Muscle layer of colon (tissue), 2 donors: Measurements from ENCODE around the gene TEPSIN.

Experiments
- H3K27ac ChIP-seq: one replicate; pipeline ENCODE4 v1.7.0; 2013; ENCODE audit warnings: low read depth, mild to moderate bottlenecking, low read length, moderate library complexity
- H3K27me3 ChIP-seq, 2 donors: one replicate each; pipeline ENCODE4 v1.7.0; 2013; ENCODE audit warnings: low read length in 2 of 2, mild to moderate bottlenecking in 2 of 2; ENCODE audit not compliant: insufficient read depth in 2 of 2, control insufficient read depth in 1 of 2
- H3K36me3 ChIP-seq: one replicate; pipeline ENCODE4 v1.7.0; 2013; ENCODE audit warnings: mild to moderate bottlenecking, low read length; ENCODE audit not compliant: insufficient read depth
- H3K4me1 ChIP-seq: one replicate; pipeline ENCODE4 v1.7.0; 2013; ENCODE audit warnings: mild to moderate bottlenecking, low read length; ENCODE audit not compliant: insufficient read depth
- H3K4me3 ChIP-seq, 2 donors: one replicate each; pipeline ENCODE4 v1.7.0; 2013; ENCODE audit warnings: low read length in 2 of 2, low read depth in 1 of 2, mild to moderate bottlenecking in 1 of 2, moderate library complexity in 1 of 2
- H3K9ac ChIP-seq: one replicate; pipeline ENCODE4 v1.7.0; 2013; ENCODE audit warnings: low read length
- H3K9me3 ChIP-seq: one replicate; pipeline ENCODE4 v1.7.0; 2013; ENCODE audit warnings: mild to moderate bottlenecking, low read length
- donor health status: abdominal sarcoma.
- donor health status: Adenocarcinoma of cecum.

Gene TEPSIN

DNA sequence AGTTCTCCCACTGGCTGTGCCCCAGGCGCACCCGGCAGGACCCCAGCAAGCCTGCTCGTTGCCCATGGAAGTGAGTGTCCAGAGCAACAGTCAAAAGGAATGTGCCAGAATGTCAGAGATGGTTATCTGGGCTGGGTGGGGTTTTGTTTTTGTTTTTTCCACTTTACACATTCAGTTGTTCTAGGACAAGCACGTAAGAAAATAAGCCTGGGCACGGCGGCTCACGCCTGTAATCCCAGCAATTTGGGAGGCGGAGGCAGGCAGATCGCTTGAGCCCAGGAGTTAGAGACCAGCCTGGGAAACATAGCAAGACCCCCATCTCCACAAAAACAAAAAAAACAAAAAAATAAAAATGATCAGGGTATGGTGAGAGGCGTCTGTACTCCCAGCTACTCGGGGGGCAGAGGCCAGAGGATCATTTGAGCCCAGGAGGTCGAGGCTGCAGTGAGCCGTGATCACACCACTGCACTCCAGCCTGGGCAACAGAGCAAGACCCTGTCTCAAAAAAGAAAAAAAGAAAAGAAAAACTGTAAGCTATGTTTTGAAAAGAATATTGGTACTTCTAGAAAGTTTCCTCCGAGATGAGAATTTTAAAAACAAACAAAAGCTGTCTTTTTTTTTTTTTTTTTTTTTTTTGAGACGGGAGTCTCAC is 8.6 kb upstream of the TEPSIN start:
- H3K36me3 ChIP-seq: peaks cover 21% of the 10 kb centered on the region

DNA sequence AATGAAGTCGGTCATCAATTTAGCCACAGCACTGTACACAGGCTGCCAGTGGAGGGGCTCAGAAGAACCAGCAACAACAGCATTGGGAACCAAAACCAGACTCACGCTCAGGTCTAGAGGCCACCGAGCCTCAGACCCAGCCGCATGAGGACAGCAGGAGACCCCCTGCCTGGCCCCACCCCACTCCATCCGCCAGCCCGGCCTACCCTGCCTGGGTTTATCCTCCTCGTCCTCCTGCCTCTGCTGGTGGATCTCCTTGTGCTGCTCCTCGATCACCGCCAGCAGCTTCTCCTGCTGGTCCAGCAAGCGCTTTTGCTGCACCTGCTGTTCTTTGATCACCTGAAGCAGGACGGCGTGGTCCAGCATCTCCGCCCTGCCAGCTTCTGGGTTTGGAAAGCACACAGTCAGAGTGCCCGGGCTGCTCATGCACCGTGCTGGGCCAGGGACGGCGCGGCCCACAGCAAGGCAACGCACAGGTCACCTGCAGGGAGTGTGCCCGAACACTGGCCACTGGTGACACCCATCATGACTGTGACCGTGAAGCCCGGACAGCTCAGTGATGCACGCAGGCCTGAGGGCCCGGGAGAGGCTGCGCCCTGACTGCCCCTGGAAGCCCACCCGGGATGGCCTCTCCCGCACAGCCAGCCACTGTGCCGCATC is 8.0 kb upstream of the TEPSIN start:
- Histone ChIP-seq H3K27ac (no peak overlapping the region), H3K36me3 (peaks cover 14% of the 10 kb centered on the region), H3K9me3 (no peaks in the 10 kb centered on the region)

More for the DNA sequence above, 8.6 kb upstream of the TEPSIN start:
- H3K4me1 ChIP-seq: no peaks in the 10 kb centered on the region
- no peak overlapping the region for H3K27ac ChIP-seq
- no peak overlapping the region for H3K4me3 ChIP-seq
- no peaks in the 10 kb centered on the region for H3K27me3 ChIP-seq
- no peaks in the 10 kb centered on the region for H3K9me3 ChIP-seq
- no peak overlapping the region for H3K9ac ChIP-seq

DNA sequence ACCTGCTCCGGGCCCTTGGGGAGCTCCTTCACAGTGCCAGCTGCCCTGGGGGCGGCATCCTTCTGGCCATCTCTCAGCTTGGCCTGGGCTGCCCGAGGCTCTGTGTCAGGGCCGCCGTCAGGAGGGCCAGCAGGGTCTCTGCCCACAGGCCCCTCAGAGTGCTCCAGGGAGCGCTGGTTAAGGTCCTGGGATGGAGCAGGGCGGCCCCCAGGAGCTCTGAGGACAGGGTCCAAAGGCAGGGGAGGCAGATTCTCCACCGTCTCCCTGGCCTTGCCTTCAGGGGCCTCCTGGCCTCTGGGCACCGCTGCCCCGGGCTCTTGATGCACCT is 7.5 kb upstream of the TEPSIN start:
- Histone ChIP-seq H3K9ac (no peak overlapping the region), H3K9me3 (no peaks in the 10 kb centered on the region), H3K27ac (no peak overlapping the region), H3K36me3 (peaks cover 12% of the 10 kb centered on the region), H3K4me1 (no peaks in the 10 kb centered on the region), H3K27me3 (no peaks in the 10 kb centered on the region), H3K4me3 (no peak overlapping the region)

More for the DNA sequence above, 8.0 kb upstream of the TEPSIN start:
- no peaks in the 10 kb centered on the region for H3K4me1 ChIP-seq
- H3K9ac ChIP-seq: no peak overlapping the region
- no peaks in the 10 kb centered on the region for H3K27me3 ChIP-seq
- H3K4me3 ChIP-seq: no peak overlapping the region

DNA sequence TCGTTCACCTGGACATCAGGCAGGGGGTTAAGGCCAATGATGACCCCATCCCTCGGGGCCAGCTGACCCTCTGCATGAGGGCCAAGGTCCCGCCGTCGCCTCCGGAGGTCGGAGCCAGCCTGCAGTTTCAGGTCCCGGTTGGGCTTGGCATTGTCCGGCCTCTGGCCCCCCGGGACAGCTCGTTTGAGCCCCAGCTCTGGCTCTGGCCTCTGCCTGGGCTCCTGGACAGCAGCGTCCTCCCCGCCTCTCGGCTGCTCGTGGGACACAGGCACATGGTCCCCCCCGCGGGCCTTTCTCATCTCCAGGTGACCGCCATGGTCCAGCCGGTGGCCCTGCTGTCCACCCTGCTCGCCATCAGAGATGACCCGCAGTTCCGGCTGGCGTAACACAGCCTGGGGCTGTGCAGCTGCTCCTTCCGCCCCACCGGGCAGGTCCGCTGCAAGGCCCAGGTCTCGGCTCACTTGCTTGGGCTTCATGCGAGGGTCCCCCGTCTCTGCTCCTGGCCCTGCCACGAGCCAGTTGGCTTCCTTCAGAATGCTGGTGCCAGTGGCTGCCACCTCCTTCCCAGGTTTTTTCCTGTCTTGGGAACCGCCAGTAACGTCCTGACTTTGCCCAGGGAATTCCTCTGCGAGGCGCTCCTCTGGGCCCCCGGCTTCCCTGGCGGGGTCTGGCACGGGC is 6.9 kb upstream of the TEPSIN start:
- Histone ChIP-seq H3K4me3 (no peak overlapping the region), H3K27ac (no peak overlapping the region), H3K27me3 (no peaks in the 10 kb centered on the region), H3K4me1 (peaks cover 2% of the 10 kb centered on the region), H3K9ac (no peak overlapping the region), H3K9me3 (no peaks in the 10 kb centered on the region), H3K36me3 (peaks cover 7% of the 10 kb centered on the region)

DNA sequence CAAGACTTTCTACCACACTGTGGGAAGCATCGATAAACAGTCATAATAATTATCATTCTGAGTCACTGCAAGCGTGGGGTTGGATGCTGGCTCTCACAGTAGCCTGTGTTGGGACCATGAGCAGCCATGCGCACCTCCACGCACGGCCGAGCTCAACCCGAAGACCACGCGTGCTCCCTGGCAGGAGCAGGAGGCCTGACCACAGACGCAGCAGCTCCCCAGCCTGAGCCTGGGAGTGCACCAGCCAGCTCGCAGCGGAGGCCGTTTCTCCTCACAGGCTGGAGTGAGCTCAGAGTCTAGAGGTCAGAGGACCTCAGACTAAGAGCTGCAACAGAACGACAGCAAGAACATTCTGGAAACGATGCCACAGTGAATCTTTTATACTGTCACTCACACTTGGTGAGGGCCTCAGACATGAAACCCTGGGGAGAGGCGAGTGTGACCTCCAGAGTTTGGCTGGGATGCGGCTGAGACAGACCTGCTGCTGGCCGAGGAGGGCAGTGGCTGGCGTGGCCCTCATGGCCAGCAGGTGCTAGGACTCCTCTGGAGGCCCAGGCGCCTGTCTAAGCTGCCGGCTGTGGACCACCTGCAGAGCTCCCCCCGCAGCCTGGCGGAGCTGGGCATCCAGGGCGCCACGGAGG is 6.3 kb upstream of the TEPSIN start:
- Histone ChIP-seq H3K27me3 (no peaks in the 10 kb centered on the region), H3K9ac (no peak overlapping the region), H3K36me3 (peaks cover 4% of the 10 kb centered on the region), H3K4me1 (peaks cover 9% of the 10 kb centered on the region), H3K4me3 (no peak overlapping the region), H3K9me3 (no peaks in the 10 kb centered on the region), H3K27ac (no peak overlapping the region)

DNA sequence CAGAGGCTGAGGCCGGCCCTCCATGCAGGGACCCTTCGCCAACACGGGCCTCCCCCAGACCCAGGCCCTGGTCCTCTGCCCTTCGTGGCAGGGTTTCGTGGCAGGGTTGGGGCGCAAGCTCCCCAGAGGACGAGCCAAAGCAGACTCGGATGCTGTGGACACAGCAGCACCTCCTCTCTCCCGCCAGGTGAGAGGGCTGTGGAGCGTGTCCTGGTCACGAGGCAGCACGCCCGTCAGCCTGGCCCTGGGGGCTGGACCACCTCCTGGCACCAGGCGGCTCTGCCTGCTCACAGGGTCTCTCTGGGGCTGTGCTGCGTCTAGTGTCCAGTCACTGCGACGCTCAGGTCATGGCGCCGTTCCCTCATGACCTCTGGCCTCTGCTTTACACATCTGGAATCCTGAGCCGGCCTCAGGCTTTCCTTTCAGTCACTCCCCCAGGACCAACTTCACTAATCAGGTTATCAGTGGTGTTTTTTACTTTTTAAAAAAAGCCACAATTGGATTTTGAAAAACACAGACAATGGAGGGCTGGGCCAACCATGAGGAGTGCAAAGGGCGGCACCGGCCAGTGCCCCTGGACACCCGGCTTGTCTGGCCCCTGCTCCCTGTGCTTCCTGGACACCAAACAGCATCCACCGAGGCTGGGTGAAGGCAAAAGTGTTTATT is 5.6 kb upstream of the TEPSIN start:
- Histone ChIP-seq H3K4me3 (no peak overlapping the region), H3K9ac (no peak overlapping the region), H3K4me1 (peaks cover 13% of the 10 kb centered on the region), H3K36me3 (peaks cover 2% of the 10 kb centered on the region), H3K27me3 (no peaks in the 10 kb centered on the region), H3K27ac (no peak overlapping the region), H3K9me3 (no peaks in the 10 kb centered on the region)

DNA sequence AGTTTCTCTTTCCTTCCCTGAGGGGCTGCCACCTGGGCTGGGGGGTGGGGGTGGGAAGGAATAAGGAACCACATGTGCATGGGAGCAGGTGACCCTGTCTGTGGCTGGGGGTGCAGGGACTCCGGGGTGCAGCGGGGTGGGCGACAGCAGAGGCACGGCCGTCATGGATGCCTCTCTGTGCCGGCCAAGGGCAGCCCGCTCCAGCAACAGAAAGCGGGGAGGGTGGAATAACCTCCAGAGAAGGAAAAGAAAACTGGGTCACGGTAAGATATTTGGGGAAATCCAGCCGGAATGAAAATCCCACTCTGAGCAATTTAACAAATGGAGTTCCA is 4.4 kb upstream of the TEPSIN start:
- Histone ChIP-seq H3K27me3 (no peaks in the 10 kb centered on the region), H3K4me3 (no peak overlapping the region), H3K4me1 (peaks cover 15% of the 10 kb centered on the region), H3K27ac (no peak overlapping the region), H3K36me3 (no peaks in the 10 kb centered on the region), H3K9me3 (no peaks in the 10 kb centered on the region), H3K9ac (no peak overlapping the region)

DNA sequence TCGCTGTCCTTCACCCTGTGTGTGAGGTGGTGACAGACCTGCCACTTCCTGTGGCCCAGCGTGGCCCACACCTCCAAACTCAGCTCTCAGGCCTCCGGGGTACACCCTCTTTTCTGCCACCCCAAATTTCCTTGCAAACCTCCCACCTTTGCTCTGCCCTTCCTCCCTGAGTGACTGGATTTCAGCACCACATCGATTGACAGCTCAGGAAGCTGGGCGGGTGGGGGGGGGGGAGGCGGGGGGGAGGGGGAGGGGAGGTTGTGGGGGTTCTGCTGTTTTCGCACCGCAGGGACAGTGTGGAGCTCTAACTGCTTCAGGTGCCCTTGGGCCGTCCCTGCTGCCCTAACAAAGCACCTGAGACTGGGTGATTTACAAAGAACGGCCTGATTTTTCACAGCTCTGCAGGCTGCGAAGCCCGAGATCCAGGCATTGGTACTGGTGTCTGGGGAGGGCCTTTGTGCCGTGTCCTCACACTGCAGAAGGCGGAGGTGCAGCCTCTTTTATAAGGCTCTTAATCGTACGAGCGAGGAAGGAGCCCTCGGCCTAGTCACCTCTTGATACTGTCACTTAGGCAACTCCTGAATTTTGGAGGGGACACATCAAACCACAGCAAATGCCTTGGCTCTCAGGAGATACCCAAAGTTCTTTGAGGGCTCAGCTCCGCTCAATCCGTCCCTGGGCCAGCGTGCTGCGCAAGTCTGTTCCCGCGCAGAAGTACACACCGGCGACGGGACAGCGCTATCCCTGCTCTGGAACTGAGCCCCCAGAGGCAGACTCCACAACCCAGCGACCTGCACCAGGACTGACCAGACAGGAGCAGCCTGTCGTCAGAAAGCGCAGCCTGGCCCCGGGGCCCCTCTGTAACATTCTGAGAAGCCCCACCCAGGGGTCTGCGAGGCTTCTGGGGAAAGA is 3.8 kb upstream of the TEPSIN start:
- no peaks in the 10 kb centered on the region for H3K27me3 ChIP-seq
- no peak overlapping the region for H3K27ac ChIP-seq
- no peaks in the 10 kb centered on the region for H3K36me3 ChIP-seq

DNA sequence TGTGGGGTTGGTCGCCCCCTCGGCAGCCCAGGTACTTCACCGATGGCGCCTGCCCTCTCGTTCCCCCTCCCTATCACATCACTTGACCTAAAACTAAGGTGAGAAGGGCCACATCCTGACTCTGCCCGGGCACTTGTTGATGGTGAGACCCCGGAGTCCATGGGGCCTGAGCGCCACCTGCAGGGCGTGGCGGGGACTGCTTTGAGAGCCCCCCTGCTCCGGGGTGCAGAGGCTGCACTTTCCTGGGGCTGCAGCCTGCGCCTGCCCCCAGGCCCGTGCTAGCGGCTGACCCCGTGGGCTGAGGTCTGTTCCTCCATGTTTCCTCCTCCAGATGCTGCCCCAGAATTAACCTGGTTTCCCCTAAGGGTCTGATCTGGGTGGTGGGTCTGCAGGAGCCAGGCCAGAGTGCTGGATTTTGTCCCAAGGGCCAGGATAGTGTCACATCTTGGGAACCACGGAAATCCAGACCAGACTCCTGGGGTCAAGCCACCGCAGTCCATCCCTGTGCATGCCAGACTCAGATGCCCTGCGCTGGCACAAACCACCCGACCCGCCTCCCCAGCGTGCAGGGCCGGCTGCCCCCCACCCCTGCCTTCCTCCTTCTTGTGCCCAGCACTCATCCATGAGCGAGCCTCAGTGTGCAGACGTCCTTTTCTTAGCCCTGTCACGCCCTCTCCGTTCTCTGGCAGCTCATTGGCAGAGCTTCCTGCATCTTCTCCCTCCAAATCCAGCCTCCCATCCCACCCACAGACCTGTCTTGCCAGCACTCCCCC is 3.0 kb upstream of the TEPSIN start:
- no peaks in the 10 kb centered on the region for H3K36me3 ChIP-seq
- peaks cover 29% of the 10 kb centered on the region for H3K4me1 ChIP-seq
- H3K27ac ChIP-seq: no peak overlapping the region
- H3K9ac ChIP-seq: no peak overlapping the region
- no peaks in the 10 kb centered on the region for H3K9me3 ChIP-seq
- H3K27me3 ChIP-seq: no peaks in the 10 kb centered on the region
- H3K4me3 ChIP-seq: no peak overlapping the region

More for the DNA sequence above, 3.8 kb upstream of the TEPSIN start:
- Histone ChIP-seq H3K4me3 (no peak overlapping the region), H3K9me3 (no peaks in the 10 kb centered on the region), H3K4me1 (peaks cover 21% of the 10 kb centered on the region), H3K9ac (no peak overlapping the region)

DNA sequence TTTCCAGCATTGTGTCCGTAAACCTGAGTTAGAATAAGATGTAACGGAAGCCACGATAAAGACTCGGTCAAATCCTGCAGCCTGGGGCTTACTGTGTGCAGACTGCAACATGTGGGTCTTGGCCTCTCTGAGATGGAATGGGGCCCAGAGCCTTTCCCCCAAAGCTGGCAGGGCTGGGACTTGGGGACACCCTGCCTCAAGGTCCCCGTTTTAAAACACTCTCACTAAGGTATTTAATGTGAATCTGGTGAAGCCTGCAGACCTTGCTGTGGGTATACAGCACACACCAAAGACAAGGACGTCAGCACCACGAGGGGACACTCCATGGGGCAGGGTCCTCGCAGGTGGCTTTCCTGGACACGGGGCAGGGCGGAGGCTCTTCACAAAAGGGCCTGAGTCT is 2.3 kb upstream of the TEPSIN start:
- Histone ChIP-seq H3K4me3 (no peak overlapping the region), H3K4me1 (peaks cover 31% of the 10 kb centered on the region), H3K9me3 (no peaks in the 10 kb centered on the region), H3K27ac (no peak overlapping the region), H3K36me3 (no peaks in the 10 kb centered on the region), H3K9ac (no peak overlapping the region), H3K27me3 (no peaks in the 10 kb centered on the region)
